OCI-LY3 (cell line): ENCODE results near the gene CACNG4.

Source experiments
- CTCF ChIP-seq: fragments of 200-600, 300-600 bp; sonication (generic); IDR thresholded peaks from 2 replicates; pipeline ENCODE4 v1.5.1; 2014; ENCODE audit warnings: antibody characterized with exemption, low read length, low read depth
- EZH2phosphoT487 ChIP-seq: fragments of 200-600 bp; shearing (Covaris generic); IDR thresholded peaks from 2 replicates; pipeline ENCODE4 v1.6.1; 2018; ENCODE audit warnings: antibody characterized with exemption, mixed run types, low read depth

- TF ChIP-seq CTCF: no peak
- no peak for TF ChIP-seq EZH2phosphoT487
Observed at GRCh38 chr17:66934040-66934439, 30.5 kb upstream of the CACNG4 start.
